Upper lobe of left lung (tissue), 4 donors: Measurements from ENCODE around the gene APMAP.

Experiments
- EP300 ChIP-seq, 4 donors: sonication (generic); formaldehyde crosslinking; IDR thresholded peaks; one replicate each; pipeline ENCODE4 v1.5.1; 2017; ENCODE audit warnings: antibody characterized with exemption in 4 of 4, control low read depth in 2 of 4
- POLR2A ChIP-seq, 4 donors: fragments of 450-650 bp; IDR thresholded peaks; one replicate each; pipeline ENCODE4 v1.5.1; 2016 to 2017; ENCODE audit warnings: antibody characterized with exemption in 4 of 4, mild to moderate bottlenecking in 2 of 4
- TF ChIP-seq, protein P1 (sequence below), 6 experiments: fragments of 450-650 bp in 4 of 6; fragments of 200-600 bp in 2 of 6; sonication (generic) in 2 of 6; IDR thresholded peaks; one replicate each; pipeline ENCODE4 v1.5.1; 2016 to 2019; ENCODE audit warnings: antibody characterized with exemption in 6 of 6

DNA sequence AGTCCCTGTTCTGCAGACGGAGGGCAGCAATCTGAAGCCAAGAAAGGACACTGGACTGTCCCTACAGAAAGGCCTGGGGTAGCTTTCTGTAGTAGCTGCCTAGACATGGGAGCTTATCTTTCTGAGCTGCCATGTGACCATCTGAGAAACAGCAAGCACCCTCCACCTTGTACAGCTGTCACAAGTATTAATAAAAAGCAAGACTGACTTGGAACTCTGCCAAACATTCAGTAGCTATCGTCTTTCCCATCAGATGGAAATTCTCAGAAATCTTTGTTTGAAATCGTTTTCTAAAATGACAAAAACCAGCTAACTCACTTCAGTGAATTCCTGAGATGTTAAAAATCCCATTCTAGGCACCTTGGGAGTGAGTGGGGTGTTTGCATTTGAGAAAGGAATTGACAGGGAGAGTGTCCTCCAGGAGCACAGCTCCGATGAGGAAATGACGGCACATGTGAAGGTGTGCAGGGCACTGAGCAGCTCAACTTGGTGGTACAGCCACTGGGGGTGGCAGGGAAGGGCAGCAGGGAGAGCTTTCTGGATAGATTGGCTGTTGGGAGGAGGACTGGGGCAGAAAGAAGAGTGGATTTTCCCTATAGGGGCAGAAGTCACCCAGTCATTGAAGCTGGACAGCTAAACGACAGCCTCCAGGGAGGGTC is 40.8 kb upstream of the APMAP start:
- TF ChIP-seq POLR2A (IDR thresholded peaks at IDR 0.05) (no peak), EP300 (IDR thresholded peaks at IDR 0.05) (no peak)
- TF ChIP-seq, protein P1, sequence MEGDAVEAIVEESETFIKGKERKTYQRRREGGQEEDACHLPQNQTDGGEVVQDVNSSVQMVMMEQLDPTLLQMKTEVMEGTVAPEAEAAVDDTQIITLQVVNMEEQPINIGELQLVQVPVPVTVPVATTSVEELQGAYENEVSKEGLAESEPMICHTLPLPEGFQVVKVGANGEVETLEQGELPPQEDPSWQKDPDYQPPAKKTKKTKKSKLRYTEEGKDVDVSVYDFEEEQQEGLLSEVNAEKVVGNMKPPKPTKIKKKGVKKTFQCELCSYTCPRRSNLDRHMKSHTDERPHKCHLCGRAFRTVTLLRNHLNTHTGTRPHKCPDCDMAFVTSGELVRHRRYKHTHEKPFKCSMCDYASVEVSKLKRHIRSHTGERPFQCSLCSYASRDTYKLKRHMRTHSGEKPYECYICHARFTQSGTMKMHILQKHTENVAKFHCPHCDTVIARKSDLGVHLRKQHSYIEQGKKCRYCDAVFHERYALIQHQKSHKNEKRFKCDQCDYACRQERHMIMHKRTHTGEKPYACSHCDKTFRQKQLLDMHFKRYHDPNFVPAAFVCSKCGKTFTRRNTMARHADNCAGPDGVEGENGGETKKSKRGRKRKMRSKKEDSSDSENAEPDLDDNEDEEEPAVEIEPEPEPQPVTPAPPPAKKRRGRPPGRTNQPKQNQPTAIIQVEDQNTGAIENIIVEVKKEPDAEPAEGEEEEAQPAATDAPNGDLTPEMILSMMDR (IDR thresholded peaks at IDR 0.05) = no peak
